IMR-90 (cell line): ENCODE data around the gene DRD5. TPM values are rescaled to one million over a fixed set of nuclear protein-coding genes. Genes with fewer than 3 reads are reported as not detected.

Source experiments
- ATAC-seq: fragments of 200-7000 bp; cut with Tn5 transposase; 2 replicates; pipeline ENCODE4 v1.9.1; 2020; ENCODE audit warnings: low read depth, mild to moderate bottlenecking, moderate library complexity
- BruUV-seq: library from RNA; stranded (reverse); fragments of 400-500 nt; replicated peaks from 2 replicates; lab custom pipeline; 2021; lab: Mats Ljungman, UMichigan
- CTCF ChIA-PET: fragments of 300-600 bp; formaldehyde crosslinking; extraction: SDS; loops from one replicate; lab custom pipeline; 2021; ENCODE audit warnings: antibody characterized with exemption; lab: Yijun Ruan, JAX
- POLR2A ChIA-PET: fragments of 300-600 bp; sonication (Branson Sonifier 250); formaldehyde crosslinking; loops from one replicate; lab custom pipeline; 2022; ENCODE audit warnings: antibody characterized with exemption; ENCODE audit not compliant: unreplicated experiment; lab: Charles Lee
- DNase-seq: peaks from one replicate; pipeline ENCODE4 v3.0.0; 2013
- H2AFZ ChIP-seq: replicated peaks from 2 replicates; pipeline ENCODE3; 2013; ENCODE audit warnings: low read length, mild to moderate bottlenecking; ENCODE audit not compliant: poor library complexity
- H2AK5ac ChIP-seq: 2 replicates; pipeline ENCODE4 v1.6.1; 2013; ENCODE audit warnings: low read depth, low read length, inconsistent platforms
- H2AK9ac ChIP-seq: replicated peaks from 2 replicates; pipeline ENCODE3; 2013; ENCODE audit warnings: mild to moderate bottlenecking, low read depth, low read length, moderate library complexity; ENCODE audit not compliant: poor library complexity
- H2BK120ac ChIP-seq: 2 replicates; pipeline ENCODE4 v1.6.1; 2013; ENCODE audit warnings: low read depth, low read length, inconsistent platforms
- H2BK15ac ChIP-seq: 3 replicates; pipeline ENCODE4 v1.6.1; 2013; ENCODE audit warnings: low read depth, low read length, inconsistent platforms
- H2BK20ac ChIP-seq: 2 replicates; pipeline ENCODE4 v1.6.1; 2013; ENCODE audit warnings: low read depth, mild to moderate bottlenecking, inconsistent platforms, low read length, moderate library complexity
- H2BK5ac ChIP-seq: 2 replicates; pipeline ENCODE4 v1.6.1; 2013; ENCODE audit warnings: mild to moderate bottlenecking, low read depth, low read length, inconsistent platforms; ENCODE audit not compliant: poor library complexity, severe bottlenecking
- H3K14ac ChIP-seq: replicated peaks from 2 replicates; pipeline ENCODE4 v1.6.1; 2013; ENCODE audit warnings: low read depth, low read length, inconsistent platforms
- H3K18ac ChIP-seq: 2 replicates; pipeline ENCODE4 v1.6.1; 2013; ENCODE audit warnings: low read depth, low read length, control low read depth
- H3K23ac ChIP-seq: 2 replicates; pipeline ENCODE4 v1.6.1; 2013; ENCODE audit warnings: low read depth, low read length, inconsistent platforms
- H3K27ac ChIP-seq: 2 replicates; pipeline ENCODE4 v1.5.1; 2013; ENCODE audit warnings: mild to moderate bottlenecking, control low read depth, low read length; ENCODE audit not compliant: insufficient read depth
- H3K27me3 ChIP-seq: 2 replicates; pipeline ENCODE4 v1.6.1; 2013; ENCODE audit warnings: low read length; ENCODE audit not compliant: control insufficient read depth, insufficient read depth
- H3K36me3 ChIP-seq: 2 replicates; pipeline ENCODE4 v1.6.1; 2013; ENCODE audit warnings: low read length, mixed read lengths; ENCODE audit not compliant: control insufficient read depth, insufficient read depth
- H3K4ac ChIP-seq: 2 replicates; pipeline ENCODE4 v1.6.1; 2013; ENCODE audit warnings: low read depth, low read length, inconsistent platforms
- H3K4me1 ChIP-seq: 2 replicates; pipeline ENCODE4 v1.6.1; 2013; ENCODE audit warnings: low read length, mixed read lengths; ENCODE audit not compliant: control insufficient read depth, insufficient read depth
- H3K4me2 ChIP-seq: 2 replicates; pipeline ENCODE4 v1.6.1; 2013; ENCODE audit warnings: low read depth, mild to moderate bottlenecking, control low read depth, low read length, moderate library complexity
- H3K4me3 ChIP-seq: 2 replicates; pipeline ENCODE4 v1.5.1; 2013; ENCODE audit warnings: low read depth, mild to moderate bottlenecking, control low read depth, low read length, moderate library complexity; ENCODE audit not compliant: insufficient read depth
- H3K56ac ChIP-seq: 2 replicates; pipeline ENCODE4 v1.6.1; 2013; ENCODE audit warnings: low read length, inconsistent platforms; ENCODE audit not compliant: insufficient read depth; ENCODE audit errors: extremely low read depth
- H3K79me1 ChIP-seq, 2 experiments: 2 replicates each; pipeline ENCODE4 v1.6.1; 2013; ENCODE audit warnings: low read length in 2 of 2, inconsistent platforms in 1 of 2, low read depth in 1 of 2
- H3K9ac ChIP-seq: 2 replicates; pipeline ENCODE4 v1.6.1; 2013; ENCODE audit warnings: low read depth, low read length, control low read depth
- H3K9me1 ChIP-seq: 2 replicates; pipeline ENCODE4 v1.6.1; 2013; ENCODE audit warnings: low read length, inconsistent platforms; ENCODE audit not compliant: insufficient read depth
- H3K9me3 ChIP-seq: 2 replicates; pipeline ENCODE4 v1.6.1; 2013; ENCODE audit warnings: low read length; ENCODE audit not compliant: control insufficient read depth, insufficient read depth
- H4K20me1 ChIP-seq: 2 replicates; pipeline ENCODE4 v1.6.1; 2013; ENCODE audit warnings: low read length, inconsistent platforms; ENCODE audit not compliant: insufficient read depth
- H4K5ac ChIP-seq: 2 replicates; pipeline ENCODE4 v1.6.1; 2013; ENCODE audit warnings: mild to moderate bottlenecking, low read depth, low read length, control low read depth
- H4K8ac ChIP-seq, 2 experiments: 2 replicates each; pipeline ENCODE4 v1.6.1; 2013; ENCODE audit warnings: low read depth in 2 of 2, low read length in 2 of 2, control low read depth in 1 of 2, inconsistent platforms in 1 of 2
- H4K91ac ChIP-seq: 2 replicates; pipeline ENCODE4 v1.6.1; 2013; ENCODE audit warnings: low read depth, low read length, inconsistent platforms; ENCODE audit not compliant: insufficient read depth
- BHLHE40 ChIP-seq: fragments of 150-350 bp; IDR thresholded peaks from 2 replicates; pipeline ENCODE4 v1.6.1; 2016; ENCODE audit warnings: mild to moderate bottlenecking, low read depth, low read length
- CEBPB ChIP-seq: IDR thresholded peaks from 2 replicates; pipeline ENCODE4 v1.6.1; 2012; ENCODE audit warnings: low read depth, low read length, improper control_type of control experiment
- CTCF ChIP-seq: conservative IDR thresholded peaks from 2 replicates; pipeline ENCODE4 v1.5.1; 2012; ENCODE audit warnings: mild to moderate bottlenecking, low read depth, low read length, improper control_type of control experiment
- ELK1 ChIP-seq: fragments of 150-350 bp; IDR thresholded peaks from 2 replicates; pipeline ENCODE4 v1.6.1; 2016; ENCODE audit warnings: low read depth, mild to moderate bottlenecking, low read length, moderate library complexity, borderline replicate concordance
- FOS ChIP-seq: fragments of 150-350 bp; IDR thresholded peaks from 2 replicates; pipeline ENCODE4 v1.6.1; 2016; ENCODE audit warnings: low read depth, low read length
- MAFK ChIP-seq: IDR thresholded peaks from 2 replicates; pipeline ENCODE4 v1.6.1; 2012; ENCODE audit warnings: low read depth, low read length, improper control_type of control experiment
- MAZ ChIP-seq: IDR thresholded peaks from 2 replicates; pipeline ENCODE4 v1.6.1; 2012; ENCODE audit warnings: low read depth, mild to moderate bottlenecking, low read length, improper control_type of control experiment, moderate library complexity, borderline replicate concordance
- MXI1 ChIP-seq: IDR thresholded peaks from 2 replicates; pipeline ENCODE4 v1.6.1; 2012; ENCODE audit warnings: low read depth, mild to moderate bottlenecking, low read length, moderate library complexity, borderline replicate concordance
- NFE2L2 ChIP-seq: fragments of 150-350 bp; IDR thresholded peaks from 2 replicates; pipeline ENCODE4 v1.6.1; 2016; ENCODE audit warnings: low read depth, mild to moderate bottlenecking, low read length
- POLR2A ChIP-seq: IDR thresholded peaks from 2 replicates; pipeline ENCODE4 v1.6.1; 2012; ENCODE audit warnings: mild to moderate bottlenecking, low read depth, low read length
- RAD21 ChIP-seq: IDR thresholded peaks from 2 replicates; pipeline ENCODE4 v1.6.1; 2012; ENCODE audit warnings: low read length, improper control_type of control experiment
- RCOR1 ChIP-seq: IDR thresholded peaks from 2 replicates; pipeline ENCODE4 v1.6.1; 2012; ENCODE audit warnings: mild to moderate bottlenecking, low read length, improper control_type of control experiment; ENCODE audit not compliant: insufficient replicate concordance
- RFX5 ChIP-seq: IDR thresholded peaks from 2 replicates; pipeline ENCODE4 v1.8.0; 2012; ENCODE audit warnings: low read depth, mild to moderate bottlenecking, low read length, moderate library complexity
- SMC3 ChIP-seq: fragments of 150-350 bp; IDR thresholded peaks from 2 replicates; pipeline ENCODE4 v1.6.1; 2016; ENCODE audit warnings: low read depth, mild to moderate bottlenecking, antibody characterized with exemption, low read length, moderate library complexity
- WGBS, 2 experiments: methylation state at CpG; one replicate each; pipeline versions ENCODE4 v1.1.5 to v1.1.7; 2013; ENCODE audit warnings: missing lambda C conversion rate in 2 of 2; ENCODE audit not compliant: insufficient read length in 1 of 2; ENCODE audit errors: extremely low coverage in 2 of 2; 5-methylcytosine and 5-hydroxymethylcytosine counted together
- dilution Hi-C: fragments of 300-500 bp; cut with HindIII; formaldehyde crosslinking; loops from one replicate; pipeline ENCODE4 v1.14.3; 2018; ENCODE audit warnings: low sequenced_read_pairs; ENCODE audit not compliant: unreplicated experiment
- in situ Hi-C: fragments of 300-500 bp; cut with MboI; formaldehyde crosslinking; loops from 3 replicates; pipeline ENCODE4 v1.14.3; 2019; ENCODE audit warnings: low sequenced_read_pairs, inconsistent platforms, mixed read lengths
- intact Hi-C: fragments of 100-400 bp; cut with micrococcal nuclease; formaldehyde crosslinking; loops from 2 replicates; pipeline ENCODE4 v1.10.0; 2022
- polyA plus RNA-seq, 3 experiments: library from polyadenylated mRNA; depleted of rRNA; stranded (reverse); fragments of >200 nt; gene quantifications; 2 replicates each; pipeline ENCODE4 v1.2.3, GENCODE V29; 2012; ENCODE audit warnings: low replicate concordance in 1 of 3
- total RNA-seq: library from RNA; depleted of rRNA; stranded (reverse); fragments of >200 nt; gene quantifications from 2 replicates; pipeline ENCODE4 v1.2.3, GENCODE V29; 2012
- TF ChIP-seq, protein P1 (sequence below): fragments of 150-350 bp; IDR thresholded peaks from 2 replicates; pipeline ENCODE4 v1.6.1; 2017; ENCODE audit warnings: mild to moderate bottlenecking, antibody characterized with exemption, low read length, low read depth

The DRD5 gene
- total and polyA plus RNA-seq, 2 of the 4 experiments (the other 2 are of a cell fraction), result not detected

DNA sequence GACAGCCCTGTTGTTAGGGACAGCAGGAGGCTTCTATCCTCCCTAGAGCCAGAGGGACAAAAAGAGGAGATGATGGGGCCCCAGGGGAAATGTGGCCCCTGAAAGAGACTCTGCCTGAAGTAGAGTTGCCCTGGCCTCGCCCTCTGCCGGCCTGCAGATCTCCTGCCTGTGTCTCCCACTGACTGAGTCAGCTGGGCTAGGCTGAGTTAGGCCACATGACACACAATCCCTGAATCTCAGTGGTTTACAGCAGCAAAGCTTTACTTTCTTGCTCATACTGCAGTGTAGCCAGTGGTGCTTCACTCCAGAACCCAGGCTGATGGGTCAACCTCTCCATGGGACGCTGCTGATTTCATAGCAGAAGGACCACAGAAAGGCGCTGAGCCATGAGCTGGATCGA is 23.5 kb downstream of the DRD5 start:
- BruUV-seq, result no TSS peak
- dilution Hi-C loops, result no loop called here
- WGBS, 2 experiments, result 52% methylated on average over 3 of the region's 5 CpGs; no CpG with 5 or more reads in 1 of the 2 experiments

More for the DNA sequence above, 23.5 kb downstream of the DRD5 start:
- intact Hi-C loops, result no loop called here
- ATAC-seq (no peak), DNase-seq (no peak)
- Histone ChIP-seq H2AK5ac (no peak overlapping the region), H2AK9ac (no peak overlapping the region), H3K27me3 (no peaks in the 10 kb centered on the region), H2BK5ac (no peak overlapping the region), H3K9ac (no peak overlapping the region), H3K4me3 (no peak overlapping the region), H4K8ac (no peak overlapping the region), H2BK15ac (no peak overlapping the region), H3K23ac (no peak overlapping the region), H3K56ac (no peak overlapping the region), H4K5ac (no peak overlapping the region), H2AFZ (peak overlapping the region; percentile 49), H3K4ac (no peak overlapping the region), H4K91ac (no peak overlapping the region), H3K9me1 (no peaks in the 10 kb centered on the region), H3K4me1 (no peaks in the 10 kb centered on the region), H2BK20ac (no peak overlapping the region), H2BK120ac (no peak overlapping the region), H3K36me3 (no peaks in the 10 kb centered on the region), H4K20me1 (no peaks in the 10 kb centered on the region), H3K79me1 (no peaks in the 10 kb centered on the region), H3K4me2 (no peak overlapping the region), H3K27ac (no peak overlapping the region), H3K18ac (no peak overlapping the region), H3K14ac (no peak overlapping the region), H3K9me3 (peaks cover 8% of the 10 kb centered on the region)
- no peak for TF ChIP-seq RCOR1
- TF ChIP-seq RAD21, result no peak
- no peak for TF ChIP-seq NFE2L2
- no peak for TF ChIP-seq POLR2A
- TF ChIP-seq MAZ, result no peak
- no peak for TF ChIP-seq MAFK
- no peak for TF ChIP-seq BHLHE40
- TF ChIP-seq FOS, result no peak
- TF ChIP-seq CEBPB, result no peak
- no peak for TF ChIP-seq SMC3
- TF ChIP-seq RFX5, result no peak
- no peak for TF ChIP-seq MXI1
- TF ChIP-seq ELK1, result no peak
- TF ChIP-seq, protein P1, sequence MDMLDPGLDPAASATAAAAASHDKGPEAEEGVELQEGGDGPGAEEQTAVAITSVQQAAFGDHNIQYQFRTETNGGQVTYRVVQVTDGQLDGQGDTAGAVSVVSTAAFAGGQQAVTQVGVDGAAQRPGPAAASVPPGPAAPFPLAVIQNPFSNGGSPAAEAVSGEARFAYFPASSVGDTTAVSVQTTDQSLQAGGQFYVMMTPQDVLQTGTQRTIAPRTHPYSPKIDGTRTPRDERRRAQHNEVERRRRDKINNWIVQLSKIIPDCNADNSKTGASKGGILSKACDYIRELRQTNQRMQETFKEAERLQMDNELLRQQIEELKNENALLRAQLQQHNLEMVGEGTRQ, result no peak
- TF ChIP-seq CTCF, result no peak
- in situ Hi-C loops, result no loop called here
- CTCF ChIA-PET, result no interaction called here
- POLR2A ChIA-PET, result no interaction called here
